ENCODE results near the gene UTRN. TPM values are rescaled to one million over a fixed set of nuclear protein-coding genes. Genes with fewer than 3 reads are reported as not detected.

UTRN gene
- total RNA-seq, 1 experiment from 2014 or later, result 79.7 TPM

DNA sequence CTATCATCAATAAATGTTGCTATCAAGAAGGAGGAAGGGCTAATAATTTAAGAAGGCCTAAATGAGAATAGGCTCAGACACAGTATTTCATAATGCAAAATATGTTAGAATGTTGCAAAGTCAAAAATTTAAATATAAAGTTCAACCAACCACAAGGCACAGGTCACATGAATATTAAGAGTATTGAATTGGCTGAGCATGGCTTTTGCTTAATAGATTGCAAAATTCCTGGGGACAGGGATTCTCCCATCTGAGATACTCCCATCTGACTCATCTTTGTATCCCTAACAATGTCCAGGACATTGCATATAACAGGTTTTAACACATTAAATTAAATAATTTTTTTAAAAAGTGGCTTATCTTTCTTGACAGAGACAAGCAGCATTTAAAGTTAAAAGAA lies 32.9 kb upstream of the UTRN start:
- Histone ChIP-seq H3K9me3 (ENCODE audit: control insufficient read depth, low read depth, low read length) (no peaks in the 10 kb centered on the region), H3K4me1 (ENCODE audit: insufficient read depth, low read length) (peaks cover 2% of the 10 kb centered on the region; the same call in 1 of the 2 replicates), H3K14ac (ENCODE audit: insufficient read depth, low read length) (no peak overlapping the region), H4K8ac (replicated peaks; ENCODE audit: insufficient read length, low read depth, low read length) (no peak overlapping the region), H3K27me3 (ENCODE audit: insufficient read depth, low read length) (no peaks in the 10 kb centered on the region), H4K5ac (ENCODE audit: insufficient read length, low read depth, low read length) (no peak overlapping the region), H4K91ac (ENCODE audit: insufficient read length, low read depth, low read length) (no peak overlapping the region), H3K79me2 (ENCODE audit: insufficient read depth, low read length) (no peaks in the 10 kb centered on the region), H3K4ac (ENCODE audit: low read depth, low read length) (no peak overlapping the region), H3T11ph (ENCODE audit: low read length) (no peak overlapping the region), H2AFZ (ENCODE audit: low read length) (no peak overlapping the region), H2BK20ac (ENCODE audit: low read depth, low read length, poor library complexity, severe bottlenecking) (no peak overlapping the region), H3K9ac (ENCODE audit: extremely low read depth, insufficient read length, low read length) (no peak overlapping the region), H3K18ac (ENCODE audit: insufficient read length, low read depth, low read length) (no peak overlapping the region), H3K23me2 (ENCODE audit: insufficient read length, low read depth, low read length, poor library complexity, severe bottlenecking) (no peaks in the 10 kb centered on the region), H2BK5ac (ENCODE audit: insufficient read length, low read length) (no peak overlapping the region), H3K79me1 (ENCODE audit: insufficient read depth, low read depth, low read length, poor library complexity, severe bottlenecking) (no peaks in the 10 kb centered on the region), H3K23ac (ENCODE audit: insufficient read length, low read depth, low read length) (no peak overlapping the region), H4K20me1 (ENCODE audit: control insufficient read depth, insufficient read depth, insufficient read length) (no peaks in the 10 kb centered on the region), H2BK12ac (ENCODE audit: insufficient read length, low read depth, low read length) (no peak overlapping the region), H2BK120ac (ENCODE audit: low read depth, low read length, poor library complexity, severe bottlenecking) (no peak overlapping the region), H2AK5ac (ENCODE audit: insufficient read length, low read length) (no peak overlapping the region), H3K27ac (ENCODE audit: insufficient read length, low read depth, low read length) (no peak overlapping the region), H2BK15ac (ENCODE audit: low read depth, low read length) (no peak overlapping the region), H3K56ac (ENCODE audit: insufficient read length, low read depth, low read length) (no peak overlapping the region), H3K4me2 (ENCODE audit: insufficient read depth, insufficient read length, low read length) (no peak overlapping the region)
- Mint-ChIP-seq H3K4me3 (no peak overlapping the region), H3K36me3 (ENCODE audit: insufficient read depth in 1 of 3, low read depth in 3 of 3) (peaks cover 0 to 18% (median 0%) of the 10 kb centered on the region in 3 experiments; a peak in 3 of 7 replicates), H3K9me3 (peaks cover 0 to 4% of the 10 kb centered on the region in 2 experiments; a peak in 2 of 5 replicates), H3K27ac (no peak overlapping the region), H3K27me3 (ENCODE audit: low read depth) (no peaks in the 10 kb centered on the region), H3K4me1 (peaks cover 14 to 29% of the 10 kb centered on the region in 2 experiments)
- DNase-seq, result no peak
- TF ChIP-seq, protein P1, sequence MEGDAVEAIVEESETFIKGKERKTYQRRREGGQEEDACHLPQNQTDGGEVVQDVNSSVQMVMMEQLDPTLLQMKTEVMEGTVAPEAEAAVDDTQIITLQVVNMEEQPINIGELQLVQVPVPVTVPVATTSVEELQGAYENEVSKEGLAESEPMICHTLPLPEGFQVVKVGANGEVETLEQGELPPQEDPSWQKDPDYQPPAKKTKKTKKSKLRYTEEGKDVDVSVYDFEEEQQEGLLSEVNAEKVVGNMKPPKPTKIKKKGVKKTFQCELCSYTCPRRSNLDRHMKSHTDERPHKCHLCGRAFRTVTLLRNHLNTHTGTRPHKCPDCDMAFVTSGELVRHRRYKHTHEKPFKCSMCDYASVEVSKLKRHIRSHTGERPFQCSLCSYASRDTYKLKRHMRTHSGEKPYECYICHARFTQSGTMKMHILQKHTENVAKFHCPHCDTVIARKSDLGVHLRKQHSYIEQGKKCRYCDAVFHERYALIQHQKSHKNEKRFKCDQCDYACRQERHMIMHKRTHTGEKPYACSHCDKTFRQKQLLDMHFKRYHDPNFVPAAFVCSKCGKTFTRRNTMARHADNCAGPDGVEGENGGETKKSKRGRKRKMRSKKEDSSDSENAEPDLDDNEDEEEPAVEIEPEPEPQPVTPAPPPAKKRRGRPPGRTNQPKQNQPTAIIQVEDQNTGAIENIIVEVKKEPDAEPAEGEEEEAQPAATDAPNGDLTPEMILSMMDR (conservative IDR thresholded peaks at IDR 0.05), result no peak
